HL-60 (cell line): ENCODE measurements around the gene MAPT.

Experiments used
- DNase-seq, 2 experiments: peaks; one replicate each; pipeline ENCODE4 v3.0.0-alpha.2; 2010 to 2020; ENCODE audit warnings: low read depth in 1 of 2, low spot score in 1 of 2
- H3K27ac ChIP-seq: fragments of 250-450 bp; sonication (Bioruptor Pico); replicated peaks from 2 replicates; pipeline ENCODE4 v1.5.1; 2020; ENCODE audit warnings: mild to moderate bottlenecking, moderate library complexity
- H3K27me3 ChIP-seq: fragments of 250-450 bp; sonication (Bioruptor Pico); 2 replicates; pipeline ENCODE4 v1.5.1; 2021; ENCODE audit warnings: mild to moderate bottlenecking, moderate library complexity; ENCODE audit not compliant: insufficient read depth, poor library complexity, severe bottlenecking
- H3K4me3 ChIP-seq: replicated peaks from 2 replicates; pipeline ENCODE4 v1.5.1; 2011; ENCODE audit warnings: mild to moderate bottlenecking, control low read depth, low read length; ENCODE audit not compliant: insufficient read depth
- CTCF ChIP-seq: IDR thresholded peaks from one replicate; pipeline ENCODE4 v1.5.1; 2011; ENCODE audit warnings: low read length, control low read depth, inconsistent platforms; ENCODE audit not compliant: insufficient read depth
- GABPA ChIP-seq: IDR thresholded peaks from 2 replicates; pipeline ENCODE4 v1.6.1; 2012; ENCODE audit warnings: low read depth
- POLR2AphosphoS5 ChIP-seq: IDR thresholded peaks from 2 replicates; pipeline ENCODE4 v1.6.1; 2012; ENCODE audit warnings: low read depth
- REST ChIP-seq: IDR thresholded peaks from 2 replicates; pipeline ENCODE4 v1.6.1; 2012; ENCODE audit warnings: low read depth; ENCODE audit not compliant: insufficient replicate concordance
- SPI1 ChIP-seq: IDR thresholded peaks from 2 replicates; pipeline ENCODE4 v1.6.1; 2012; ENCODE audit warnings: low read depth, mild to moderate bottlenecking, borderline replicate concordance

MAPT gene

GRCh38 chr17:46036491-46036890 is 142.1 kb downstream of the MAPT start:
- Histone ChIP-seq H3K27me3 (no peaks in the 10 kb centered on the region), H3K27ac (no peak overlapping the region), H3K4me3 (no peak overlapping the region)
- DNase-seq: no peak
- TF ChIP-seq REST: no peak
- TF ChIP-seq GABPA: no peak
- no peak for TF ChIP-seq POLR2AphosphoS5
- no peak for TF ChIP-seq CTCF
- TF ChIP-seq SPI1: no peak

DNA sequence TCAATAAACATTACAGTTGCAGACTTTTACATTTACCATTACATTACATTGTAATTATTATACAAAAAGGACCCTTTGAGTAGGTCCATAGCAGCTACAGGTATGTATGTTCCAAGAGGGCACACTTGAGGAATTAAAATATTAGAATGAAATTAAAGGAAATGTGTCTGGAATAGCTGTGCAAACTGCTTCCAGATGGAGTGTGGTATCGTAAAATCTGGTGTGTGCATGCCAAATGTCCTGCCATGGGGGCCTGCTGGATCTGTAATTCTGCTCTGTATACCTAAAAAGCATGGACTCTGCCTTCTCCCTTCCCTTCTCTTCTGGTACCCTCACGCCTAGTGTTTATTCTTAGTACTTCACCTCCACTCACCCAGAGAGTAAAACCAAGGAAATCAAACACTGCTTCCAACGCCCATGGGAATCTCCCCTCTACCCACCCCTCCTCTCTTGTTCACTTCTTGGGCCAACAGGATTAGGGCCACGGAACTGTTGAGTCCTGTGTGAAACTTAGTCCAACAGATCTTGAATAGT is 143.4 kb downstream of the MAPT start:
- no peaks in the 10 kb centered on the region for H3K27me3 ChIP-seq
- no peak overlapping the region for H3K27ac ChIP-seq
- no peak overlapping the region for H3K4me3 ChIP-seq
- TF ChIP-seq CTCF: no peak
- TF ChIP-seq REST: no peak
- no peak for TF ChIP-seq SPI1
- no peak for DNase-seq

DNA sequence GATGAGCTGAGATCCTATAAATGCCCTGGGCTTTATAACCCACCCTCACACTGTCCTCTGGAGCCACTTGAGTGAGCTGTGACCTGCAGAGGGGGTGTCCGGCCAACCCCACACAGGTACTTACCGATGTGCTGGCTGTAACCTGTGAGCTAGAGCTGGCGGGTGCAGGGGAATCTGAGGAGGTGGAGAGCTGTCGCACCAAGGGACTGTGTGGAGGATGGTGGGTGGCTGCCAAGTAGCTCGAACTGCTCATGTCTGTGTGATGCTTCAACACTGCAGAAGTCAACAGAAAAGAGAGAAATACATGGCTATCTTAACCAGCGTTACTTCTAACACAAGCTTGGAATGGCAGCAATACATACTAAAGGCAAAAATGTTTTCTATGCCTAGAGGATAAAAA is 144.1 kb downstream of the MAPT start:
- H3K4me3 ChIP-seq: no peak overlapping the region
- DNase-seq: no peak
- TF ChIP-seq SPI1: no peak
- no peak for TF ChIP-seq GABPA
- no peak for TF ChIP-seq POLR2AphosphoS5
- TF ChIP-seq CTCF: no peak
- TF ChIP-seq REST: no peak
- no peak overlapping the region for H3K27ac ChIP-seq
- no peaks in the 10 kb centered on the region for H3K27me3 ChIP-seq
